Activated B cell treated with CpG ODN at 0.5 μM for 24 hours (primary cell): ENCODE results near the gene HTN1. TPM values are rescaled to one million over a fixed set of nuclear protein-coding genes. Genes with fewer than 3 reads are reported as not detected.
"Not testable (repeated sequence)": the region's sequence is repeated elsewhere in the genome, so short reads cannot be mapped to it uniquely, and the experiment has no call there.

Experiments
- ATAC-seq: fragments of 200-7000 bp; cut with Tn5 transposase; one replicate; pipeline ENCODE4 v1.10.0; 2021; ENCODE audit warnings: low read depth, mild to moderate bottlenecking, moderate library complexity
- CTCF ChIA-PET: fragments of 350-600 bp; sonication (Branson Sonifier 250); formaldehyde crosslinking; loops from one replicate; lab custom pipeline; 2021; ENCODE audit warnings: antibody characterized with exemption; lab: Charles Lee
- POLR2A ChIA-PET: fragments of 350-600 bp; sonication (Branson Sonifier 250); formaldehyde crosslinking; loops from one replicate; lab custom pipeline; 2021; ENCODE audit warnings: antibody characterized with exemption; lab: Charles Lee
- DNase-seq: peaks from one replicate; pipeline ENCODE4 v3.0.0; 2022
- H3K27ac Mint-ChIP-seq: one replicate; pipeline ENCODE4 v1.8.0; 2020; ENCODE audit warnings: mixed read lengths
- H3K27me3 Mint-ChIP-seq: one replicate; pipeline ENCODE4 v1.8.0; 2021; ENCODE audit warnings: mixed read lengths
- H3K36me3 Mint-ChIP-seq: one replicate; pipeline ENCODE4 v1.8.0; 2021; ENCODE audit warnings: low read depth, mixed read lengths
- H3K4me1 Mint-ChIP-seq: one replicate; pipeline ENCODE4 v1.8.0; 2021; ENCODE audit warnings: mixed read lengths
- H3K4me3 Mint-ChIP-seq: one replicate; pipeline ENCODE4 v1.8.0; 2020; ENCODE audit warnings: mild to moderate bottlenecking, mixed read lengths
- H3K9me3 Mint-ChIP-seq: one replicate; pipeline ENCODE4 v1.8.0; 2020; ENCODE audit warnings: mixed read lengths
- CTCF ChIP-seq: fragments of 200-600 bp; IDR thresholded peaks from one replicate; pipeline ENCODE4 v1.8.0; 2022; ENCODE audit warnings: antibody characterized with exemption, mild to moderate bottlenecking
- intact Hi-C: fragments of 100-400 bp; cut with micrococcal nuclease; formaldehyde crosslinking; loops from one replicate; pipeline ENCODE4 v1.15.1; 2024
- total RNA-seq: library from RNA; stranded (reverse); gene quantifications from 2 replicates; pipeline ENCODE4 v1.2.3, GENCODE V29; 2022

The HTN1 gene
- not detected in 2 replicates for total RNA-seq

GRCh38 chr4:70050138-70050537 lies at the start of gene HTN1:
Gene HTN1 (plus strand): TSS chr4:70050438. CDS start chr4:70053077, 2,639 bp downstream.
- H3K4me1 Mint-ChIP-seq, POLR2A ChIA-PET, ATAC-seq, intact Hi-C loops, H3K36me3 Mint-ChIP-seq, DNase-seq, H3K4me3 Mint-ChIP-seq, H3K9me3 Mint-ChIP-seq, CTCF ChIA-PET, H3K27me3 Mint-ChIP-seq, H3K27ac Mint-ChIP-seq: not testable (repeated sequence)

GRCh38 chr4:70000711-70001110 lies 49.5 kb upstream of the HTN1 start:
- DNase-seq (no peak), ATAC-seq (no peak)
- CTCF ChIA-PET, result no interaction called here
- no peaks in the 10 kb centered on the region for H3K36me3 Mint-ChIP-seq
- no peaks in the 10 kb centered on the region for H3K27me3 Mint-ChIP-seq
- no peak overlapping the region for H3K27ac Mint-ChIP-seq
- no peak for TF ChIP-seq CTCF
- H3K4me1 Mint-ChIP-seq, result no peaks in the 10 kb centered on the region
- H3K4me3 Mint-ChIP-seq, result no peak overlapping the region
- intact Hi-C loops, result no loop called here
- POLR2A ChIA-PET, result no interaction called here
- no peaks in the 10 kb centered on the region for H3K9me3 Mint-ChIP-seq

GRCh38 chr4:70002507-70002906 lies 47.7 kb upstream of the HTN1 start:
- no peaks in the 10 kb centered on the region for H3K36me3 Mint-ChIP-seq

GRCh38 chr4:70008771-70009170 lies 41.5 kb upstream of the HTN1 start:
- Mint-ChIP-seq H3K4me1 (no peaks in the 10 kb centered on the region), H3K4me3 (no peak overlapping the region), H3K27me3 (no peaks in the 10 kb centered on the region), H3K36me3 (no peaks in the 10 kb centered on the region), H3K27ac (no peak overlapping the region), H3K9me3 (peaks cover 2% of the 10 kb centered on the region)
- CTCF ChIA-PET, result no interaction called here
- POLR2A ChIA-PET, result no interaction called here
- no peak for TF ChIP-seq CTCF
- ATAC-seq (no peak), DNase-seq (no peak)
- intact Hi-C loops, result no loop called here

More at GRCh38 chr4:70002507-70002906, 47.7 kb upstream of the HTN1 start:
- DNase-seq, result no peak
- no peak overlapping the region for H3K27ac Mint-ChIP-seq
- no peak overlapping the region for H3K4me3 Mint-ChIP-seq
- H3K27me3 Mint-ChIP-seq, result no peaks in the 10 kb centered on the region
- TF ChIP-seq CTCF, result no peak
- intact Hi-C loops, result no loop called here
- ChIA-PET POLR2A (no interaction called here), CTCF (no interaction called here)
- no peaks in the 10 kb centered on the region for H3K9me3 Mint-ChIP-seq
- ATAC-seq, result no peak
- H3K4me1 Mint-ChIP-seq, result no peaks in the 10 kb centered on the region

GRCh38 chr4:70019006-70019405 lies 31.2 kb upstream of the HTN1 start:
- H3K36me3 Mint-ChIP-seq, POLR2A ChIA-PET: not testable (repeated sequence)

GRCh38 chr4:70023218-70023617 lies 27.0 kb upstream of the HTN1 start:
- intact Hi-C loops, result no loop called here
- POLR2A ChIA-PET, result no interaction called here
- no peaks in the 10 kb centered on the region for H3K36me3 Mint-ChIP-seq
- DNase-seq, result no peak
- no peak overlapping the region for H3K27ac Mint-ChIP-seq
- H3K4me1 Mint-ChIP-seq, result no peaks in the 10 kb centered on the region
- no peaks in the 10 kb centered on the region for H3K9me3 Mint-ChIP-seq
- no peak for TF ChIP-seq CTCF
- H3K4me3 Mint-ChIP-seq, result no peak overlapping the region
- CTCF ChIA-PET, result no interaction called here
- no peaks in the 10 kb centered on the region for H3K27me3 Mint-ChIP-seq
- ATAC-seq, result no peak

More at GRCh38 chr4:70019006-70019405, 31.2 kb upstream of the HTN1 start:
- H3K27ac Mint-ChIP-seq, CTCF ChIA-PET, H3K4me1 Mint-ChIP-seq, H3K4me3 Mint-ChIP-seq, DNase-seq, intact Hi-C loops, H3K9me3 Mint-ChIP-seq, ATAC-seq, H3K27me3 Mint-ChIP-seq: not testable (repeated sequence)
